ENCODE results near the gene AMACR. TPM values are rescaled to one million over a fixed set of nuclear protein-coding genes. Genes with fewer than 3 reads are reported as not detected.
"Not testable (repeated sequence)": the region's sequence is repeated elsewhere in the genome, so short reads cannot be mapped to it uniquely, and the experiment has no call there.

AMACR gene
- total RNA-seq, 1 donor from 2014 or later: 30.7 TPM

GRCh38 chr5:33957577-33958150 lies 50.2 kb downstream of the AMACR start:
- Mint-ChIP-seq H3K4me3 (no peak overlapping the region), H3K9me3 (no peaks in the 10 kb centered on the region), H3K27ac (no peak overlapping the region), H3K27me3 (no peaks in the 10 kb centered on the region), H3K4me1 (ENCODE audit: unreplicated experiment) (no peaks in the 10 kb centered on the region), H3K36me3 (no peaks in the 10 kb centered on the region)
- TF ChIP-seq CTCF (conservative IDR thresholded peaks at IDR 0.05): no peak
- DNase-seq (ENCODE audit: extremely low spot score, unreplicated experiment): no peak

GRCh38 chr5:33952175-33952574 lies 55.7 kb downstream of the AMACR start:
- not testable (repeated sequence) for H3K4me3 Mint-ChIP-seq; H3K27me3 Mint-ChIP-seq; H3K36me3 Mint-ChIP-seq; H3K4me1 Mint-ChIP-seq (ENCODE audit: unreplicated experiment); H3K9me3 Mint-ChIP-seq; H3K27ac Mint-ChIP-seq; DNase-seq (ENCODE audit: extremely low spot score, unreplicated experiment)

GRCh38 chr5:33944543-33945132 lies 63.2 kb downstream of the AMACR start:
- H3K27me3 Mint-ChIP-seq: peaks cover 21% of the 10 kb centered on the region
- no peak for TF ChIP-seq CTCF (conservative IDR thresholded peaks at IDR 0.05)
- H3K9me3 Mint-ChIP-seq: no peaks in the 10 kb centered on the region
- H3K4me1 Mint-ChIP-seq (ENCODE audit: unreplicated experiment): no peaks in the 10 kb centered on the region
- no peak overlapping the region for H3K27ac Mint-ChIP-seq
- no peak for DNase-seq (ENCODE audit: extremely low spot score, unreplicated experiment)
- no peak overlapping the region for H3K4me3 Mint-ChIP-seq
- no peaks in the 10 kb centered on the region for H3K36me3 Mint-ChIP-seq

GRCh38 chr5:33941090-33941489 lies 66.8 kb downstream of the AMACR start:
- Mint-ChIP-seq H3K36me3 (no peaks in the 10 kb centered on the region), H3K4me3 (no peak overlapping the region), H3K27me3 (peaks cover 32% of the 10 kb centered on the region), H3K9me3 (no peaks in the 10 kb centered on the region), H3K27ac (no peak overlapping the region), H3K4me1 (ENCODE audit: unreplicated experiment) (peaks cover under 1% of the 10 kb centered on the region)
- DNase-seq (ENCODE audit: extremely low spot score, unreplicated experiment): no peak
- no peak for TF ChIP-seq CTCF (conservative IDR thresholded peaks at IDR 0.05)

- no peak overlapping the region for H3K27ac Mint-ChIP-seq
- no peaks in the 10 kb centered on the region for H3K36me3 Mint-ChIP-seq
- peaks cover 40% of the 10 kb centered on the region for H3K27me3 Mint-ChIP-seq
- no peak overlapping the region for H3K4me3 Mint-ChIP-seq
- no peak for DNase-seq (ENCODE audit: extremely low spot score, unreplicated experiment)
- H3K4me1 Mint-ChIP-seq (ENCODE audit: unreplicated experiment): peaks cover 5% of the 10 kb centered on the region
- no peak for TF ChIP-seq CTCF (conservative IDR thresholded peaks at IDR 0.05)
- H3K9me3 Mint-ChIP-seq: no peaks in the 10 kb centered on the region
Measured at GRCh38 chr5:33939556-33940262, 68.1 kb downstream of the AMACR start.

- Mint-ChIP-seq H3K27me3 (peaks cover 43% of the 10 kb centered on the region), H3K9me3 (no peaks in the 10 kb centered on the region), H3K27ac (no peak overlapping the region), H3K36me3 (no peaks in the 10 kb centered on the region), H3K4me1 (ENCODE audit: unreplicated experiment) (peaks cover 5% of the 10 kb centered on the region), H3K4me3 (no peak overlapping the region)
- no peak for TF ChIP-seq CTCF (conservative IDR thresholded peaks at IDR 0.05)
- DNase-seq (ENCODE audit: extremely low spot score, unreplicated experiment): no peak
Measured at GRCh38 chr5:33938881-33939280, 69.0 kb downstream of the AMACR start.

All from type B pancreatic cell (in vitro differentiated cells).